ACC112 (cell line): ENCODE results near the gene MRPL43.

Source experiments
- H2AFZ ChIP-seq: fragments of 200-600 bp; sonication (generic); one replicate; pipeline ENCODE4 v1.6.0; 2017; ENCODE audit warnings: antibody characterized with exemption, low read length; ENCODE audit not compliant: unreplicated experiment
- H3K27ac ChIP-seq: fragments of 200-600 bp; sonication (generic); 2 replicates; pipeline ENCODE4 v1.5.1; 2014; ENCODE audit warnings: low read depth, mild to moderate bottlenecking, antibody characterized with exemption, low read length, moderate library complexity
- H3K27me3 ChIP-seq: fragments of 200-600 bp; sonication (generic); 2 replicates; pipeline ENCODE4 v1.6.1; 2014; ENCODE audit warnings: mild to moderate bottlenecking, antibody characterized with exemption, low read length, moderate library complexity, mixed read lengths; ENCODE audit not compliant: insufficient read depth
- H3K36me3 ChIP-seq: fragments of 200-600 bp; sonication (generic); 2 replicates; pipeline ENCODE4 v1.6.1; 2016; ENCODE audit warnings: mild to moderate bottlenecking, antibody characterized with exemption, low read length, moderate library complexity, mixed read lengths; ENCODE audit not compliant: insufficient read depth
- H3K4me1 ChIP-seq: fragments of 200-600 bp; sonication (generic); one replicate; pipeline ENCODE4 v1.6.1; 2016; ENCODE audit warnings: low read length, mixed read lengths; ENCODE audit not compliant: insufficient read depth, unreplicated experiment, control insufficient read depth
- H3K4me3 ChIP-seq: fragments of 200-600 bp; sonication (generic); 2 replicates; pipeline ENCODE4 v1.5.1; 2014; ENCODE audit warnings: mild to moderate bottlenecking, low read depth, low read length
- H3K79me2 ChIP-seq: fragments of 200-600 bp; sonication (generic); one replicate; pipeline ENCODE4 v1.6.0; 2016; ENCODE audit warnings: low read length; ENCODE audit not compliant: control insufficient read depth, unreplicated experiment, insufficient read depth

MRPL43 gene

GRCh38 chr10:101030496-101031127 is 43.3 kb upstream of the MRPL43 start:
- Histone ChIP-seq H3K27ac (no peak overlapping the region), H3K79me2 (peaks cover 24% of the 10 kb centered on the region), H2AFZ (no peak overlapping the region), H3K4me1 (peaks cover 12% of the 10 kb centered on the region), H3K27me3 (no peaks in the 10 kb centered on the region), H3K36me3 (peaks cover 4% of the 10 kb centered on the region; the same call in 1 of the 2 replicates), H3K4me3 (peak overlapping the region; percentile 99)

- Histone ChIP-seq H3K79me2 (peaks cover 16% of the 10 kb centered on the region), H3K27ac (no peak overlapping the region), H3K27me3 (no peaks in the 10 kb centered on the region), H3K36me3 (no peaks in the 10 kb centered on the region; the same call in 1 of the 2 replicates), H3K4me3 (no peak overlapping the region), H3K4me1 (peaks cover 12% of the 10 kb centered on the region), H2AFZ (no peak overlapping the region)
These were observed 42.4 kb upstream of the MRPL43 start for GRCh38 chr10:101029520-101030295.

GRCh38 chr10:101028446-101029337 is 41.4 kb upstream of the MRPL43 start:
- Histone ChIP-seq H3K79me2 (peaks cover 8% of the 10 kb centered on the region), H3K27ac (no peak overlapping the region), H3K36me3 (no peaks in the 10 kb centered on the region), H3K4me1 (peaks cover 12% of the 10 kb centered on the region), H3K4me3 (no peak overlapping the region), H3K27me3 (no peaks in the 10 kb centered on the region), H2AFZ (no peak overlapping the region)

- peaks cover 5% of the 10 kb centered on the region for H3K4me1 ChIP-seq
- H3K27me3 ChIP-seq, result no peaks in the 10 kb centered on the region
- no peaks in the 10 kb centered on the region for H3K79me2 ChIP-seq
- H3K4me3 ChIP-seq, result no peak overlapping the region
- H2AFZ ChIP-seq, result no peak overlapping the region
- no peak overlapping the region for H3K27ac ChIP-seq
- H3K36me3 ChIP-seq, result no peaks in the 10 kb centered on the region
These were observed 39.9 kb upstream of the MRPL43 start for GRCh38 chr10:101027106-101027720.

- Histone ChIP-seq H3K36me3 (no peaks in the 10 kb centered on the region), H3K27me3 (no peaks in the 10 kb centered on the region), H3K27ac (no peak overlapping the region), H2AFZ (no peak overlapping the region), H3K4me3 (no peak overlapping the region), H3K4me1 (peaks cover 5% of the 10 kb centered on the region), H3K79me2 (no peaks in the 10 kb centered on the region)
These were observed 35.8 kb upstream of the MRPL43 start for GRCh38 chr10:101022967-101023705.

GRCh38 chr10:101021692-101022251 is 34.5 kb upstream of the MRPL43 start:
- Histone ChIP-seq H3K27ac (no peak overlapping the region), H3K79me2 (no peaks in the 10 kb centered on the region), H3K4me1 (peaks cover 5% of the 10 kb centered on the region), H2AFZ (no peak overlapping the region), H3K36me3 (no peaks in the 10 kb centered on the region), H3K27me3 (no peaks in the 10 kb centered on the region), H3K4me3 (no peak overlapping the region)

GRCh38 chr10:101021239-101021638 is 33.9 kb upstream of the MRPL43 start:
- no peaks in the 10 kb centered on the region for H3K27me3 ChIP-seq
- H3K36me3 ChIP-seq, result no peaks in the 10 kb centered on the region
- no peak overlapping the region for H2AFZ ChIP-seq
- peaks cover 5% of the 10 kb centered on the region for H3K4me1 ChIP-seq
- no peak overlapping the region for H3K27ac ChIP-seq
- no peak overlapping the region for H3K4me3 ChIP-seq
- no peaks in the 10 kb centered on the region for H3K79me2 ChIP-seq

GRCh38 chr10:101020427-101021075 is 33.3 kb upstream of the MRPL43 start:
- Histone ChIP-seq H3K4me1 (peaks cover 7% of the 10 kb centered on the region), H3K27me3 (no peaks in the 10 kb centered on the region), H3K4me3 (no peak overlapping the region)

GRCh38 chr10:101019440-101019703 is 32.1 kb upstream of the MRPL43 start:
- H3K4me1 ChIP-seq, result peaks cover 17% of the 10 kb centered on the region
- H3K27ac ChIP-seq, result no peak overlapping the region
- H3K27me3 ChIP-seq, result no peaks in the 10 kb centered on the region
- no peaks in the 10 kb centered on the region for H3K79me2 ChIP-seq
- no peaks in the 10 kb centered on the region for H3K36me3 ChIP-seq
- no peak overlapping the region for H2AFZ ChIP-seq
- no peak overlapping the region for H3K4me3 ChIP-seq

More at GRCh38 chr10:101020427-101021075, 33.3 kb upstream of the MRPL43 start:
- H3K27ac ChIP-seq, result no peak overlapping the region
- no peaks in the 10 kb centered on the region for H3K36me3 ChIP-seq
- no peak overlapping the region for H2AFZ ChIP-seq
- H3K79me2 ChIP-seq, result no peaks in the 10 kb centered on the region
